HepG2 (cell line): ENCODE measurements around the gene PLSCR3. TPM values are rescaled to one million over a fixed set of nuclear protein-coding genes. Genes with fewer than 3 reads are reported as not detected.

Experiments
- ARID5B ChIP-seq: IDR thresholded peaks from 2 replicates; pipeline ENCODE4 v1.4.0; 2020; ENCODE audit warnings: mild to moderate bottlenecking, missing genetic modification reagents
- CTCF ChIP-seq: sonication (generic); formaldehyde crosslinking; IDR thresholded peaks from 2 replicates; pipeline ENCODE4 v1.5.0; 2020; ENCODE audit warnings: mild to moderate bottlenecking, missing genetic modification reagents, moderate library complexity
- TEAD2 ChIP-seq: sonication (generic); formaldehyde crosslinking; IDR thresholded peaks from 2 replicates; pipeline ENCODE4 v1.9.0; 2021; ENCODE audit warnings: missing genetic modification reagents
- THAP7 ChIP-seq: sonication (generic); formaldehyde crosslinking; IDR thresholded peaks from 2 replicates; pipeline ENCODE4 v1.8.1; 2023; ENCODE audit warnings: mild to moderate bottlenecking, missing genetic modification reagents
- ZNF337 ChIP-seq: sonication (generic); formaldehyde crosslinking; IDR thresholded peaks from 2 replicates; pipeline ENCODE4 v1.5.1; 2020; ENCODE audit warnings: missing genetic modification reagents, low read depth, mild to moderate bottlenecking, borderline replicate concordance
- polyA plus RNA-seq, 8 experiments: library from polyadenylated mRNA; depleted of rRNA in 3 of 8; stranded (reverse) in 7 of 8; unstranded in 1 of 8; fragments of >200 nt; fragmentation: Illumina TruSeq in 4 of 8; extraction: Trizol in 4 of 8; gene quantifications; 2 replicates each; pipeline versions ENCODE4 v1.2.1 to v1.2.3, GENCODE V29; 2011 to 2016; ENCODE audit warnings: low read depth in 4 of 8, missing spikeins in 1 of 8, mixed read lengths in 1 of 8; ENCODE audit not compliant: insufficient read depth in 1 of 8
- total RNA-seq, 5 experiments: library from RNA; depleted of rRNA; stranded (reverse); fragments of >200 nt; fragmentation: Illumina TruSeq; extraction: Trizol; gene quantifications; 2 replicates each; pipeline ENCODE4 v1.2.3, GENCODE V29; 2016; ENCODE audit warnings: low read depth in 1 of 5

PLSCR3 gene
- total and polyA plus RNA-seq, 2 of the 13 experiments (the other 11 are each of a cell fraction or from before 2014, with no cell fraction given) = 5.6 to 6.2 TPM

- TF ChIP-seq THAP7 = no peak
- no peak for TF ChIP-seq TEAD2 (CRISPR knock-in tag)
- no peak for TF ChIP-seq ARID5B (CRISPR knock-in tag)
- no peak for TF ChIP-seq CTCF (CRISPR knock-in tag)
- no peak for TF ChIP-seq ZNF337 (CRISPR knock-in tag)
These were observed 25.7 kb upstream of the PLSCR3 start, which contains the start of gene SPEM1 (continued) for GRCh38 chr17:7419819-7420610.
